Adrenal gland (tissue), 12 donors: ENCODE data around the gene HPCA. TPM values are rescaled to one million over a fixed set of nuclear protein-coding genes. Genes with fewer than 3 reads are reported as not detected.

Experiments used
- DNase-seq, 7 donors: peaks; one replicate each; pipeline ENCODE4 v3.0.0-alpha.2; 2019 to 2020
- H3K27ac ChIP-seq, 5 donors: fragments of 200-600 bp; sonication (generic) in 4 of 5; 1 replicate in 3 of 5; 2 replicates in 2 of 5; pipeline versions ENCODE4 v1.5.1 to v1.8.0; 2016 to 2020; ENCODE audit warnings: mild to moderate bottlenecking in 1 of 5
- H3K27me3 ChIP-seq: fragments of 200-600 bp; 2 replicates; pipeline ENCODE4 v1.8.0; 2021
- H3K36me3 ChIP-seq, 2 donors: fragments of 200-600 bp; replicated peaks in 1 of 2; 1 replicate in 1 of 2; 2 replicates in 1 of 2; pipeline versions ENCODE4 v1.5.1 to v1.8.0; 2018 to 2022
- H3K4me1 ChIP-seq, 2 donors: fragments of 200-600 bp; replicated peaks in 1 of 2; 1 replicate in 1 of 2; 2 replicates in 1 of 2; pipeline versions ENCODE4 v1.5.1 to v1.8.0; 2018 to 2021
- H3K4me3 ChIP-seq, 4 donors: fragments of 200-600 bp; sonication (generic) in 3 of 4; one replicate each; pipeline ENCODE4 v1.5.1; 2016 to 2018
- H3K9me3 ChIP-seq, 3 donors: fragments of 200-600 bp; sonication (generic) in 1 of 3; replicated peaks in 1 of 3; 1 replicate in 2 of 3; 2 replicates in 1 of 3; pipeline versions ENCODE4 v1.5.1 to v1.8.0; 2016 to 2021
- POLR2A ChIP-seq, 2 donors: fragments of 450-650 bp; IDR thresholded peaks; one replicate each; pipeline ENCODE4 v1.6.1; 2017; ENCODE audit warnings: antibody characterized with exemption in 2 of 2, mild to moderate bottlenecking in 2 of 2, moderate library complexity in 1 of 2
- WGBS, 4 donors: extraction: QIAGEN DNeasy Blood & Tissue Kit in 2 of 4; methylation state at CpG; one replicate each; pipeline versions ENCODE4 v1.1.5 to v1.1.7; 2013 to 2017; 5-methylcytosine and 5-hydroxymethylcytosine counted together
- intact Hi-C, 2 donors: fragments of 100-400 bp; cut with DNase I; formaldehyde crosslinking; loops; one replicate each; pipeline versions ENCODE4 v1.14.1 to v1.15.0; 2022 to 2023
- polyA plus RNA-seq, 3 donors: library from polyadenylated mRNA; stranded (reverse); fragments of 200-250 nt in 2 of 3; fragments of 350-450 nt in 1 of 3; fragmentation: Illumina TruSeq in 1 of 3; extraction: RNeasy Lipid Tissue Mini Kit (QIAGEN cat#74804) in 1 of 3; gene quantifications; one replicate each; pipeline ENCODE4 v1.2.3, GENCODE V29; 2013 to 2014
- total RNA-seq, 9 donors: library from RNA; depleted of rRNA in 4 of 9; stranded (reverse); fragments of >200 nt in 4 of 9; fragments of 120-200 nt in 1 of 9; fragmentation: NEBNext Ultra II Directional in 1 of 9; extraction: Animal tissue kit (Norgen Biotek cat#: 25700) in 1 of 9; gene quantifications; one replicate each; pipeline versions ENCODE4 v1.1.0 to v1.2.4, GENCODE V29; 2013 to 2023
- TF ChIP-seq, protein P1 (sequence below), 6 experiments: fragments of 450-650 bp in 4 of 6; fragments of 200-600 bp in 2 of 6; sonication (generic) in 1 of 6; IDR thresholded peaks; 1 replicate in 5 of 6; 2 replicates in 1 of 6; pipeline versions ENCODE4 v1.5.1 to v1.8.0; 2016 to 2021; ENCODE audit warnings: antibody characterized with exemption in 6 of 6, mild to moderate bottlenecking in 2 of 6, moderate library complexity in 1 of 6
- donor health status: healthy with polysubstance abuse.
- donor health status: Bipolar disorder and iron deficiency.
- donor health status: DM: yes; HTN: yes; CAD: no.
- donor health status: DM: no; HTN: no; CAD: no.
- donor health status: DM: no; HTN: no; CAD: no.
- donor health status: DM: yes; HTN: yes; CAD: no.

Gene HPCA
- total and polyA plus RNA-seq, 12 donors, result 0.17 to 3.1 (median 0.62) TPM; not detected in 6

DNA sequence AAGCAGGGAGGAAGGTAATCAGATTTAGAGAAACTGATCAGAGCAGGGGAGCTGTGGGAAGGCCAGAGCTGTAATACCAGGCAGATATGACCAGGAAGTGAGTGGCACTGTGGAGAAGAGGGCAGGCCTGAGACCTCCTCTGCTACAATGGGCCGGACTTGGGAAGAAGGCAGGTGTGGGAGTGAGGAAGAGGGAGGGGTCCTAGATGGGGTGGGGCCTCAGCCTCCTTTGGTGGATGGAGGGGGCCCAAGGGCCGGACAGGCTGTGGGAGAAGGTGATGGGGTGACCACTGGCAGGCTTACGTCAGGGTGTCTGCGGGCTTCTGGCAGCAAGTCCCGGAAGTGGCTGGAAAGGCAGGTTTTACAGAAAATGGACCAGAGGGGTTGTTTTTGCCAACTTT, 5.0 kb upstream of the HPCA start:
- Histone ChIP-seq H3K9me3 (no peaks in the 10 kb centered on the region), H3K4me1 (peaks cover 0 to 11% of the 10 kb centered on the region in 2 donors), H3K4me3 (no peak overlapping the region), H3K36me3 (no peaks in the 10 kb centered on the region), H3K27me3 (peaks cover 5% of the 10 kb centered on the region), H3K27ac (no peak overlapping the region)
- WGBS, 4 donors, result 84 to 96% (median 90%) methylated on average over 5 of the region's 5 CpGs
- no peak for TF ChIP-seq POLR2A (IDR thresholded peaks at IDR 0.05)
- TF ChIP-seq, protein P1, sequence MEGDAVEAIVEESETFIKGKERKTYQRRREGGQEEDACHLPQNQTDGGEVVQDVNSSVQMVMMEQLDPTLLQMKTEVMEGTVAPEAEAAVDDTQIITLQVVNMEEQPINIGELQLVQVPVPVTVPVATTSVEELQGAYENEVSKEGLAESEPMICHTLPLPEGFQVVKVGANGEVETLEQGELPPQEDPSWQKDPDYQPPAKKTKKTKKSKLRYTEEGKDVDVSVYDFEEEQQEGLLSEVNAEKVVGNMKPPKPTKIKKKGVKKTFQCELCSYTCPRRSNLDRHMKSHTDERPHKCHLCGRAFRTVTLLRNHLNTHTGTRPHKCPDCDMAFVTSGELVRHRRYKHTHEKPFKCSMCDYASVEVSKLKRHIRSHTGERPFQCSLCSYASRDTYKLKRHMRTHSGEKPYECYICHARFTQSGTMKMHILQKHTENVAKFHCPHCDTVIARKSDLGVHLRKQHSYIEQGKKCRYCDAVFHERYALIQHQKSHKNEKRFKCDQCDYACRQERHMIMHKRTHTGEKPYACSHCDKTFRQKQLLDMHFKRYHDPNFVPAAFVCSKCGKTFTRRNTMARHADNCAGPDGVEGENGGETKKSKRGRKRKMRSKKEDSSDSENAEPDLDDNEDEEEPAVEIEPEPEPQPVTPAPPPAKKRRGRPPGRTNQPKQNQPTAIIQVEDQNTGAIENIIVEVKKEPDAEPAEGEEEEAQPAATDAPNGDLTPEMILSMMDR (IDR thresholded peaks at IDR 0.05), result no peak
- DNase-seq, result no peak
- intact Hi-C loops, result no loop called here

DNA sequence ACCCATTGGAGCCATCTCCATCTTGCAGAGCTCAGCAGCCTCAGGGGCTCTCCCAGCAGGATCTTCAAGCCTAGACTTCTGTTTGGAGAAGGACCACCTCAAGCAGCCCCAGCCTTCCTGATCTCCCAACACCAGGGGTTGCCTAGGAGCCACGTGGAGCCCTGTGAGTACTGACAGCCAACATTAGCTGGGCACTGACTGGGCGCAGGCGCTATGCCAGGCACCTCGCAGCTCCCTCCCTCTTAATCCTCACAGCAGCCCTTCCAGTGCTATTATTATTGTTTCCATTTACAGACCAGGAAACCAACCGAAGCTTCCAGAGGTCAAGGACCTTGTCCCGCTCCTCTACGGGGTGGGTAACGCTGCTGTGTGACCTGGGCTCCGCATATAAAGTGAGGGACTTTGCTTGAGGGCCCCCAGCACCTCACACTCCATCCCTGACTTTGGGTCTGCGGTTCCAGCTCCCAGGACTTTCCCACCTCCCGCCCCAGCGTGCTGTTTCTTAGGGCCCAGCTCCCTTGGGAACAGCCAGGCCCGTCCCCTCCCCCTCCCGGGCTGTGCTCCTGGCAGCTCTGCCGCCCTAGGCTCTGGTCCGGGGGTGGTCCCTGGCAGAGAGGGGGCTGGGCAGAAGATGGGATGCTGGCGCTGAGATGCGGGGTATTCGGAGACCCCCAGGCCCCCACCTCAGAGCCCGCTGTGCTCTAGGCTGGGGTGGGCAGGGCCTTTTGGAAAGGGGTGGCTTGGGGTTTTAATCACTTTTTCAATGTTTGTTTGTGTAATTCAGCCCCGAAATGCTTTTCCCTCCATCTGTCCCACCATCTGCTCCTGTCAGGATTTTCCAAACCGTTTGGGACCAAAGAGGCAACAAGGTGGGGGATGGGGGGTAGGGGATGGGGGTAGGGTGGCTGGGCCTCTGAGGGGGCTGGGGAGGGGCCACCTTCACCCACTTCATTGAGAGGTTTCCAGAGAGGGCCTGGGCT, 4.1 kb upstream of the HPCA start:
- Histone ChIP-seq H3K4me3 (no peak overlapping the region), H3K9me3 (no peaks in the 10 kb centered on the region), H3K27me3 (peaks cover 12% of the 10 kb centered on the region), H3K4me1 (peaks cover 0 to 8% of the 10 kb centered on the region in 2 donors), H3K27ac (no peak overlapping the region), H3K36me3 (no peaks in the 10 kb centered on the region)
- 37 to 50% (median 42%) methylated on average over 18 to 22 of the region's 22 CpGs for WGBS, 4 donors
- intact Hi-C loops, result no loop called here
- DNase-seq, result no peak
- TF ChIP-seq, protein P1 (IDR thresholded peaks at IDR 0.05), result no peak

DNA sequence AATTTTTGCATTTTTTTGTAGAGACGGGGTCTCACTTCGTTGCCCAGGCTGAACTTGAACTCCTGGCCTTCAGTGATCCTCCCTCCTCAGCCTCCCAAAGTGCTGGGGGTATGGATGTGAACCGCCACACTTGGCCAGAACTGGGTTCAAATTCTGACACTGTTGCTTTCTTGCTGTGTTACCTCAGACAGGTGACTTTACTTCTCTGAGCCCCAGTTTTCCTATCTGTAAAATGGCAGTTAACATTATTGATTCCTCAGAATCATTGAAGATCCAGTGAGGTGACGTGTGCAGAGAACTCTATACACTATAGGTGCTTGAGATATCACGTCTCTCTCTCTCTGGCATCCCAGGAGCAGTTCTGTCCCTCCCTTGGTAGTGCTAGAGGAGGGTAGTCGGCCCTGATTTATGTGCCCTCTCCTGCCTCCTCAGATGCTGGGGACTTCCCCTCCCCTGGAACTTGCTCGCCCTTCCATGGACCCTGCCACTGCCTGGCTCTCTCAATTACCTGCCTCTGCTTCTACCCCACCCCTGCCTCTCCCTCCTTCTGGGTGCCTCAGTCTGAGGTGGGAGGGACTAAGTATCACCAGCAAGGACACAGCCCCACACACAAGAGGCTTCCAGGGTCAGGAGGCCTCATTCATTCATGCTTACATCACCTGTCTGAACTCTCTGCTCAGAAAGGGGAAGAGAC, 2.8 kb upstream of the HPCA start:
- 78 to 79% (median 79%) methylated on average over 7 of the region's 7 CpGs for WGBS, 4 donors
- Histone ChIP-seq H3K9me3 (no peaks in the 10 kb centered on the region), H3K27ac (no peak overlapping the region)

DNA sequence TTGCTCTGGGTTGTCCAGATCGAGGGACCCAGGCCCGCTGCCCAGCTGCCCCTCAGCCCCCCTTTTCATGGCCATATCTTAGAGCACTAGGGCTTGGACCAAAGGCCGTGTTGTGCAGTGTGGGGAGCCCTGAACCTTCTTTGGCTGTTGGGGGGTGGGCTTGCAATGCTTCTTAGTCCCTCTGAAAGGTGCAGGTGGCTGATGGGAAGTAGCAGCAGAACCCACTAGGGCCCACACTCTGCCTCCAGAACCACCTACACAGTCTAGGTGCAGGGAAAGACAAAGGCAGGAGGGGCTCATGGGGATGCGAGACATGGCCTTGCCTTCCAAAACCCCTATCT, 2.3 kb upstream of the HPCA start:
- no peak for TF ChIP-seq POLR2A (IDR thresholded peaks at IDR 0.05)
- TF ChIP-seq, protein P1 (IDR thresholded peaks at IDR 0.05), result no peak
- peaks cover 0 to 8% of the 10 kb centered on the region in 2 donors for H3K4me1 ChIP-seq
- no peaks in the 10 kb centered on the region for H3K36me3 ChIP-seq
- DNase-seq, result no peak
- peaks cover 21% of the 10 kb centered on the region for H3K27me3 ChIP-seq
- intact Hi-C loops, result no loop called here
- H3K4me3 ChIP-seq, result no peak overlapping the region
- no peaks in the 10 kb centered on the region for H3K9me3 ChIP-seq
- H3K27ac ChIP-seq, result no peak overlapping the region
- WGBS, 4 donors, result 73 to 100% (median 79%) methylated on average over 1 to 4 of the region's 4 CpGs

More for the DNA sequence above, 2.8 kb upstream of the HPCA start:
- Histone ChIP-seq H3K4me1 (peaks cover 0 to 8% of the 10 kb centered on the region in 2 donors), H3K4me3 (no peak overlapping the region), H3K27me3 (peaks cover 21% of the 10 kb centered on the region), H3K36me3 (no peaks in the 10 kb centered on the region)
- intact Hi-C loops, result no loop called here
- TF ChIP-seq, protein P1 (IDR thresholded peaks at IDR 0.05), result no peak
- TF ChIP-seq POLR2A (IDR thresholded peaks at IDR 0.05), result no peak
- DNase-seq, result no peak
